Fibroblast of pulmonary artery (primary cell): ENCODE measurements around the gene RHOG.
A peak's percentile ranks its signal among the peaks of the same experiment; 100 is the strongest.
"Not testable (repeated sequence)": the region's sequence is repeated elsewhere in the genome, so short reads cannot be mapped to it uniquely, and the experiment has no call there.

Source experiments
- DNase-seq: peaks from one replicate; pipeline ENCODE4 v3.0.0-alpha.2; 2010; ENCODE audit warnings: low read depth
- H3K4me3 ChIP-seq: replicated peaks from 2 replicates; pipeline ENCODE4 v1.5.1; 2011; ENCODE audit warnings: low read depth, mild to moderate bottlenecking, control low read depth, low read length, moderate library complexity
- CTCF ChIP-seq: IDR thresholded peaks from 2 replicates; pipeline ENCODE4 v1.5.1; 2011; ENCODE audit warnings: mild to moderate bottlenecking, control low read depth, low read length, inconsistent platforms; ENCODE audit errors: missing control alignments

The RHOG gene

DNA sequence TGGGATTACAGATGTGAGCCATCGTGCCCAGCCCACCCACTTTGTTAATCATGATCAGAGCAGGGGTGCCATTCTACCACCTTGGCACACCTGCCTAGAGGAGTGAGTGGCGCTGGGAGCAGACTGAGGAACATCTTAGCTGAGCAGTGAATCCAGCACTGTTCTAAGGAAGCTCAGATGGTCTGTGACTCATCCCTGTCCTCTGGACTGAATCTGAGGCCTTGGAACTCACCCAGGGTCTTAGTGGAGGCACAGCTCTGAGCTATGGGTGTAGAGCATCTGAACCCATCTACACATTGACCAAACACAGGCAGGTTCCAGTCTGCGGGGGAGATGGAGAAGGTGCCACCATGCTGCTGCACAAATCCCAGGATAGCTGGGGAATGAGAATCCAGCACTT lies 17.5 kb downstream of the RHOG start:
- DNase-seq, result peak; percentile 75
- H3K4me3 ChIP-seq, result no peak overlapping the region
- no peak for TF ChIP-seq CTCF

- TF ChIP-seq CTCF, result no peak
- no peak for DNase-seq
- no peak overlapping the region for H3K4me3 ChIP-seq
Observed at GRCh38 chr11:3822312-3822711, 18.4 kb downstream of the RHOG start.

DNA sequence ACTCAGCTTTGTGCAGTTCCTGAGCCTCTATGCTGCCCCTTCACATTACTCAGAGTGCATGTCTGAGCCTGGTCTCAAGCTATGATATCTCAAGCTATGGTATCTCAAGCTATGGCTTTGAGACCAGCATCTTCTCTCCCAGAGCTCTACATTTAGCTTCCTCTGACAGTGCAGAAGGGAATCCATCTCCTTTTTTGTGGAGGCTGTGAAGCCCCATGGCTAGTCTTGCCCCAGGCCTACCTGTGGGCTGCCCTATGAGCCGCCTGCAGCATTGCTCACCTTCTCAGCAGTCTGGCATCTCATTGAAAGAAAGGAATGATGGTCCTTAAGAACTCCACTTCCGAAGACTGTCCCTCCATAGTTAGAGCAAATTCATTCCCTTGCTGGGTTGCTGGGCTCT lies 19.8 kb downstream of the RHOG start:
- H3K4me3 ChIP-seq, result no peak overlapping the region
- no peak for DNase-seq
- TF ChIP-seq CTCF, result no peak

GRCh38 chr11:3817181-3817800 lies 23.5 kb downstream of the RHOG start:
- no peak for DNase-seq
- TF ChIP-seq CTCF, result no peak
- H3K4me3 ChIP-seq, result no peak overlapping the region

- DNase-seq, result no peak
- H3K4me3 ChIP-seq, result no peak overlapping the region
- TF ChIP-seq CTCF, result no peak
Observed at GRCh38 chr11:3816673-3817072, 24.1 kb downstream of the RHOG start.

- no peak for TF ChIP-seq CTCF
- no peak for DNase-seq
- no peak overlapping the region for H3K4me3 ChIP-seq
Observed at GRCh38 chr11:3815845-3816244, 24.9 kb downstream of the RHOG start.

- H3K4me3 ChIP-seq, DNase-seq: not testable (repeated sequence)
Observed at GRCh38 chr11:3814832-3815231, 25.9 kb downstream of the RHOG start.

- no peak for DNase-seq
- no peak overlapping the region for H3K4me3 ChIP-seq
- no peak for TF ChIP-seq CTCF
Observed at GRCh38 chr11:3810951-3811350, 29.8 kb downstream of the RHOG start.
